KMS-11 (cell line): ENCODE data around the gene INPP5A.

Experiments
- H2AFZ ChIP-seq: fragments of 200-600 bp; sonication (generic); 2 replicates; pipeline ENCODE4 v1.6.1; 2016; ENCODE audit warnings: antibody characterized with exemption, mixed run types, low read depth
- H3K27ac ChIP-seq: fragments of 200-600 bp; sonication (generic); 2 replicates; pipeline ENCODE4 v1.6.1; 2016; ENCODE audit warnings: mild to moderate bottlenecking, mixed run types
- H3K27me3 ChIP-seq: fragments of 200-600 bp; sonication (generic); 2 replicates; pipeline ENCODE4 v1.6.1; 2017; ENCODE audit warnings: mild to moderate bottlenecking, low read depth, mixed run types, moderate library complexity; ENCODE audit not compliant: insufficient read depth
- H3K36me3 ChIP-seq: fragments of 200-600 bp; sonication (generic); 2 replicates; pipeline ENCODE4 v1.6.1; 2017; ENCODE audit warnings: mild to moderate bottlenecking, mixed run types; ENCODE audit not compliant: insufficient read depth
- H3K4me1 ChIP-seq: fragments of 200-600 bp; sonication (generic); 2 replicates; pipeline ENCODE4 v1.6.1; 2016; ENCODE audit warnings: mild to moderate bottlenecking, low read depth, mixed run types; ENCODE audit not compliant: poor library complexity, severe bottlenecking
- H3K4me2 ChIP-seq: fragments of 200-600 bp; sonication (generic); 2 replicates; pipeline ENCODE4 v1.7.0; 2016; ENCODE audit warnings: mild to moderate bottlenecking, mixed run types
- H3K4me3 ChIP-seq: fragments of 200-600 bp; sonication (generic); IDR thresholded peaks from 2 replicates; pipeline ENCODE4 v1.6.1; 2017; ENCODE audit warnings: low read depth, low read length, mixed read lengths; ENCODE audit not compliant: insufficient read depth
- H3K79me2 ChIP-seq: fragments of 200-600 bp; sonication (generic); 2 replicates; pipeline ENCODE4 v1.6.1; 2016; ENCODE audit warnings: low read depth, mixed run types; ENCODE audit not compliant: insufficient read depth
- H3K9ac ChIP-seq: fragments of 200-600 bp; sonication (generic); 2 replicates; pipeline ENCODE4 v1.6.1; 2016; ENCODE audit warnings: mild to moderate bottlenecking, mixed run types
- H4K20me1 ChIP-seq: fragments of 200-600 bp; sonication (generic); 2 replicates; pipeline ENCODE4 v1.6.1; 2016; ENCODE audit warnings: mild to moderate bottlenecking, mixed run types; ENCODE audit not compliant: insufficient read depth
- TF ChIP-seq, protein P1 (sequence below): fragments of 200-600 bp; sonication (generic); conservative IDR thresholded peaks from 2 replicates; pipeline ENCODE4 v1.6.1; 2017; ENCODE audit warnings: low read depth, mild to moderate bottlenecking, antibody characterized with exemption, low read length, moderate library complexity, mixed read lengths

Gene INPP5A

DNA sequence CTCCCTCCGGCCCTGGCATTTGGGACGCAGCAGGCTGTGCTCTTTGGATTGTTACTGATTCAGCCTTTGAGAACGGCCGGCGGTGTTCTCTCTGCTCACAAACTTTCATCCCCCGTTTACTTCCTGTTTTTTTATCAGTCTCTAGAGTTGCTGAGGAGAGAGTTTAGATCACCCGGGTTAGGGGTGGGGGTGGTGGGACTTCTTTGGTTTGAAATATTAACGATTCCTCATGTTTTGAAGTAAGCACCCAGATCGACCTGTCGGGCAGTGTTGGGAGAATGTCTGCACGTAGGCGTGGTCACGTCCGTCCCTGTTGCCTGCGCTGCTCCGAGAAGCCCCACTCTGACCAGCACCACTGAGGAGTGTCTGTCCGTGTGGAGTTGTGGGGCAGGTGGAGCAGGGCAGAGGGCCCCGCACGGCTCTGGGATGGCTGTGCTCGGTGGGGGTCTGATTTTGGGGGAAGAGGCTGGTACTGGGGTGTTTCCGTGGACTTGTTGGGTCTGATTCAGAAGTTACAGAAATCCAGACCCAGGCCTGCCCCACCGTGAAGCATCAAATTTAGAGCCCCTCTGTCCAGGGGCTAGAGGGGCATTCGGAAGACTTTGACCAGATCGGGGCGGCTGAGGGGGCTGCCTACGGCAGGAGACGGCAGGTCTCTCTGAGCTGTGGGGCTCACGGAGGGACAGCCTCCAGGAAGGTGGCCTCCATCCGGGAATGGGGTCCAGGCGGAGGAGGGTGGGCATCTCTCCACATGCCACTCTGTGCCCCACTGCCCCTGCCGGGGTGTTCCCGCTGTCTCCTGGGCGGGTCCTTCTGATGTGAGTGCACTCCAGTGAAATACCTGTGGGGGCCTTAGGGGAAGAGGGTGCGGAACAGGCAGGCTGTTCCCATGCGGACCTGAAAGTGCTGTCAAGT lies 7.4 kb downstream of the INPP5A start:
- H3K4me1 ChIP-seq = peaks cover 31% of the 10 kb centered on the region
- H3K27me3 ChIP-seq = no peaks in the 10 kb centered on the region
- no peak overlapping the region for H3K27ac ChIP-seq
- no peak overlapping the region for H3K9ac ChIP-seq
- TF ChIP-seq, protein P1, sequence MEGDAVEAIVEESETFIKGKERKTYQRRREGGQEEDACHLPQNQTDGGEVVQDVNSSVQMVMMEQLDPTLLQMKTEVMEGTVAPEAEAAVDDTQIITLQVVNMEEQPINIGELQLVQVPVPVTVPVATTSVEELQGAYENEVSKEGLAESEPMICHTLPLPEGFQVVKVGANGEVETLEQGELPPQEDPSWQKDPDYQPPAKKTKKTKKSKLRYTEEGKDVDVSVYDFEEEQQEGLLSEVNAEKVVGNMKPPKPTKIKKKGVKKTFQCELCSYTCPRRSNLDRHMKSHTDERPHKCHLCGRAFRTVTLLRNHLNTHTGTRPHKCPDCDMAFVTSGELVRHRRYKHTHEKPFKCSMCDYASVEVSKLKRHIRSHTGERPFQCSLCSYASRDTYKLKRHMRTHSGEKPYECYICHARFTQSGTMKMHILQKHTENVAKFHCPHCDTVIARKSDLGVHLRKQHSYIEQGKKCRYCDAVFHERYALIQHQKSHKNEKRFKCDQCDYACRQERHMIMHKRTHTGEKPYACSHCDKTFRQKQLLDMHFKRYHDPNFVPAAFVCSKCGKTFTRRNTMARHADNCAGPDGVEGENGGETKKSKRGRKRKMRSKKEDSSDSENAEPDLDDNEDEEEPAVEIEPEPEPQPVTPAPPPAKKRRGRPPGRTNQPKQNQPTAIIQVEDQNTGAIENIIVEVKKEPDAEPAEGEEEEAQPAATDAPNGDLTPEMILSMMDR = no peak
- H3K36me3 ChIP-seq = no peaks in the 10 kb centered on the region
- H2AFZ ChIP-seq = no peak overlapping the region
- no peak overlapping the region for H3K4me2 ChIP-seq
- no peaks in the 10 kb centered on the region for H4K20me1 ChIP-seq
- H3K4me3 ChIP-seq = no peak overlapping the region
- peaks cover 8% of the 10 kb centered on the region; the same call in 1 of the 2 replicates for H3K79me2 ChIP-seq

DNA sequence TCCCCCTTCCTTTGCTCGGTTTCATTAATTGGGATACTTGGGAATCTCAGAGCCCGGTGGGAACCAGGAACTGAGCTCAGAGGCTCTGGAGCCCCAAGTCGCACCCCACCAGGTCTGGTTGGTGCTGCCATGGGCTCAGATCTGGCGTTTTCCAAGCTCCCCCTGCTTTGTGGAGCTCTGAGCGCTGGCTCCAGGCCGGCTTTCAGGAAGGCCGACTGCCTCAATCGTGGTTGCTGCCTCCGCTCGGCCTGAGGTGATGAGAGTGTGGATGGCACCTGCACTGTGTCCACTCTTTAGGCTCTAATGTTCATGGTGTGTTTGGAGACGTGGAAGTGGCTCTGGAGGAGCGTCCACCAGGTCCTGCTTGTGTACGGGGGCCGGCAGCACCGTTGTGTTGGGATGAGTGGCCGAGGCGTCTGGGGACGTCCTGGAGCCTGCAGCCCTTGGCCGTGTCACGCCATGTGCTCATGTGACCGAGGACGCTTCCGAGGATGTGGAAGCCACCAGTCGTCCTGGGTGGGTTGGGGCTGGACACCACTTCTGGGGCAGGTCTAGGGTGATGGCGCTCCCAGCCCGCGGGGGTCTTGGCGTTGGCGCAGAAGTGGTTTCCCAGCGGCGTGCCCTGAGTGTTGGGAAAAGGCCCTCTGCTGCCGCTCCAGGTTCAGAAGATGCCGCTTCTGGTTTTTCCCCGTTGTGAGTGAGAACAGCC lies 8.2 kb downstream of the INPP5A start:
- Histone ChIP-seq H3K4me2 (no peak overlapping the region), H3K79me2 (peaks cover 8% of the 10 kb centered on the region; the same call in 1 of the 2 replicates)
- TF ChIP-seq, protein P1 = no peak

DNA sequence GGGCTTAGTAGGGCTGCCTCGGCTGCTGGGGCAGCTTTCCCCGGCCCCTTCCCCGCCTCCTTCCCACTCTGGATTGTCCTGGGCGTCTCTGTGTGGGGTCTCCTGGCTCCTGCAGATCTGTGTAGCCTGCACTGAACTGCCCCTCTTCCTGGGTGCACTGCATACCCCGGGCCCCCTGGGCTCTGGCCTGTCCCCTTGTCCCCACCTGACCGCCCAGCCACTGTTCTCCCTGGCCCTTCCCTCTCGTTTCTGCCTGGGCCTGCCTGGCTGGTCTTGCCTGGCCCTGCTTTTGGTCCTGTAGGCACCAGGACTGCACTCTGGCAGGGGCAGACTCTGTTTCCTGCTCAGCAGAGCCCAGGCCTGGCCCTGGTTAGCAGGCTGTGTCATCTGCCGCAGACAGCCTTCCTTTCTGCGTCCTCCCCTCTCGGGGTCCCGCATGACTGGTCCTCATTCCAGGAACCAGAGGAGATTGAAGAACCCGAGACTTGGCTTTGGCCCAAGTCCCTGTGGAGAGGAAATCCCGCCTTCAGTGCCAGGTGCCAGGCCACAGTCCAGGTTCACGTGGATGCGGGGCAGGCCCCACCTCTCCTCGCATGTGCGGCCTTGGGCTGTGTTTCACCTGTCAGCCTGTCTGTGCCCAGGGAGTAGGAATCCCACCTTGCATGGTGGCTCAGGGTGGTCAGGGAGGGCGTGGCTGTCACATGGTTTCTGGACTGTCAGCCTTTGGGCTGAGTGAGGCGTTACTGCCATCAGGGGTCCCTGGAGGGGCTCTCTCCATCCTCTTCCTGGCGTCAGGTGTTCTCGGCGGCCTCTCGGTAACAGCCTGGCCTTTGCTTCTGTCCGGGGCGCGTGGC lies 9.2 kb downstream of the INPP5A start:
- Histone ChIP-seq H3K36me3 (no peaks in the 10 kb centered on the region), H3K4me2 (no peak overlapping the region), H4K20me1 (no peaks in the 10 kb centered on the region), H3K27me3 (no peaks in the 10 kb centered on the region), H3K4me1 (peaks cover 13% of the 10 kb centered on the region), H3K9ac (no peak overlapping the region), H3K79me2 (peaks cover 8% of the 10 kb centered on the region; the same call in 1 of the 2 replicates), H3K4me3 (no peak overlapping the region), H2AFZ (no peak overlapping the region), H3K27ac (no peak overlapping the region)
- TF ChIP-seq, protein P1 = no peak

More for the DNA sequence above, 8.2 kb downstream of the INPP5A start:
- Histone ChIP-seq H3K27ac (no peak overlapping the region), H2AFZ (no peak overlapping the region), H3K9ac (no peak overlapping the region), H3K4me1 (peaks cover 23% of the 10 kb centered on the region), H4K20me1 (no peaks in the 10 kb centered on the region), H3K27me3 (no peaks in the 10 kb centered on the region), H3K4me3 (no peak overlapping the region), H3K36me3 (no peaks in the 10 kb centered on the region)

DNA sequence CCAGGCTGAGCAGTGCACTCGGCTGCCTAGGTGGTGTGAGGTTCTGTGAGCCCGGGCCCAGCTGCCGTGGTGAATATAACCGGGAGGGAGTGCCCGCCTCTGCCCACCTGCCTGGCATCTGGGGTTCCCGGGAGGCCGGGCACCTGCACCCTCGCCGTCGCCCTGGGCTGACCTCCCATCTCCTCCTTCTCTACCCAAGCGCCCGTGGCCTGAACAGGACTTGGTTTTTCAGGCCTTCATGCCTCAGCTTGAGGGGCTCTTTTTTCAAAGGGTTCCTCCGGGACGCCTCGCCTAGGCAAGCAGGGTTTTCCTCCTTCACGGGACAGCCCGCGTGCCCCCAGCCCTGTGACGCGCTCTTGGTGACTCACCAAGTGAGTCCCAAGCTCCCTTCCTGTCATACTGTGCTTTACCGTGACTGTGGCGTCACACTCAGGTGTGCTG lies 9.9 kb downstream of the INPP5A start:
- Histone ChIP-seq H2AFZ (no peak overlapping the region), H3K4me3 (no peak overlapping the region), H3K36me3 (no peaks in the 10 kb centered on the region), H3K9ac (no peak overlapping the region), H3K27me3 (no peaks in the 10 kb centered on the region), H3K27ac (no peak overlapping the region), H3K4me1 (peaks cover 7% of the 10 kb centered on the region), H4K20me1 (no peaks in the 10 kb centered on the region), H3K79me2 (peaks cover 3% of the 10 kb centered on the region; the same call in 1 of the 2 replicates), H3K4me2 (no peak overlapping the region)
- TF ChIP-seq, protein P1 = no peak
